OCI-LY3 (cell line): ENCODE data around the gene CHST8.

Experiments used
- CTCF ChIP-seq: fragments of 200-600, 300-600 bp; sonication (generic); IDR thresholded peaks from 2 replicates; pipeline ENCODE4 v1.5.1; 2014; ENCODE audit warnings: antibody characterized with exemption, low read length, low read depth
- EZH2phosphoT487 ChIP-seq: fragments of 200-600 bp; shearing (Covaris generic); IDR thresholded peaks from 2 replicates; pipeline ENCODE4 v1.6.1; 2018; ENCODE audit warnings: antibody characterized with exemption, mixed run types, low read depth

GRCh38 chr19:33684538-33685232 is 62.9 kb downstream of the CHST8 start:
- TF ChIP-seq CTCF: no peak
- TF ChIP-seq EZH2phosphoT487: no peak
